Hepatocyte (in vitro differentiated cells): Measurements from ENCODE around the gene CROT.

ENCODE experiments used
- EZH2 ChIP-seq: fragments of 200-600 bp; sonication (generic); IDR thresholded peaks from 2 replicates; pipeline ENCODE4 v1.6.1; 2016; ENCODE audit warnings: antibody characterized with exemption, mild to moderate bottlenecking, borderline replicate concordance
- TF ChIP-seq, protein P1 (sequence below): fragments of 200-600 bp; sonication (generic); IDR thresholded peaks from 2 replicates; pipeline ENCODE4 v1.5.1; 2016; ENCODE audit warnings: antibody characterized with exemption, mild to moderate bottlenecking; ENCODE audit not compliant: poor library complexity

- TF ChIP-seq EZH2 = no peak
- TF ChIP-seq, protein P1, sequence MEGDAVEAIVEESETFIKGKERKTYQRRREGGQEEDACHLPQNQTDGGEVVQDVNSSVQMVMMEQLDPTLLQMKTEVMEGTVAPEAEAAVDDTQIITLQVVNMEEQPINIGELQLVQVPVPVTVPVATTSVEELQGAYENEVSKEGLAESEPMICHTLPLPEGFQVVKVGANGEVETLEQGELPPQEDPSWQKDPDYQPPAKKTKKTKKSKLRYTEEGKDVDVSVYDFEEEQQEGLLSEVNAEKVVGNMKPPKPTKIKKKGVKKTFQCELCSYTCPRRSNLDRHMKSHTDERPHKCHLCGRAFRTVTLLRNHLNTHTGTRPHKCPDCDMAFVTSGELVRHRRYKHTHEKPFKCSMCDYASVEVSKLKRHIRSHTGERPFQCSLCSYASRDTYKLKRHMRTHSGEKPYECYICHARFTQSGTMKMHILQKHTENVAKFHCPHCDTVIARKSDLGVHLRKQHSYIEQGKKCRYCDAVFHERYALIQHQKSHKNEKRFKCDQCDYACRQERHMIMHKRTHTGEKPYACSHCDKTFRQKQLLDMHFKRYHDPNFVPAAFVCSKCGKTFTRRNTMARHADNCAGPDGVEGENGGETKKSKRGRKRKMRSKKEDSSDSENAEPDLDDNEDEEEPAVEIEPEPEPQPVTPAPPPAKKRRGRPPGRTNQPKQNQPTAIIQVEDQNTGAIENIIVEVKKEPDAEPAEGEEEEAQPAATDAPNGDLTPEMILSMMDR = no peak
These were observed 28.5 kb upstream of the CROT start for GRCh38 chr7:87316846-87317552.
